K562 (cell line): Measurements from ENCODE around the gene NUP205. TPM values are rescaled to one million over a fixed set of nuclear protein-coding genes. Genes with fewer than 3 reads are reported as not detected.

Experiments used
- ATAC-seq: fragments of 200-7000 bp; cut with Tn5 transposase; 3 replicates; pipeline ENCODE4 v1.9.1; 2020; ENCODE audit warnings: moderate library complexity
- BruUV-seq: library from RNA; stranded (reverse); fragments of 400-500 nt; replicated peaks from 2 replicates; lab custom pipeline; 2021; lab: Mats Ljungman, UMichigan
- CTCF ChIA-PET: fragments of 300-600 bp; formaldehyde crosslinking; extraction: SDS; loops from one replicate; lab custom pipeline; 2021; ENCODE audit warnings: low intra/inter-chr PET ratio; lab: Yijun Ruan, JAX
- POLR2A ChIA-PET: fragments of 300-600, 350-650 bp; sonication (Branson Sonifier 250); formaldehyde crosslinking; extraction: SDS; loops from one replicate; lab custom pipeline; 2021; ENCODE audit warnings: antibody characterized with exemption, inconsistent platforms; lab: Yijun Ruan, JAX
- DNase-seq, 4 experiments: peaks; one replicate each; pipeline versions ENCODE4 v3.0.0 to v3.0.0-alpha.2; 2011 to 2018; ENCODE audit warnings: low spot score in 3 of 4, mixed read lengths in 3 of 4; ENCODE audit errors: extremely low read depth in 1 of 4
- FAIRE-seq: peaks from 2 replicates; lab custom pipeline; 2011; peaks lifted over from hg19 to GRCh38; lab: Jason Lieb, UNC
- H2AFZ ChIP-seq: 2 replicates; pipeline ENCODE4 v1.6.0; 2011; ENCODE audit warnings: low read depth, low read length, control low read depth, inconsistent platforms
- H3K27ac ChIP-seq: fragments of 200-600 bp; 3 replicates; pipeline ENCODE4 v1.8.0; 2011; ENCODE audit warnings: low read depth, mild to moderate bottlenecking, control low read depth, inconsistent platforms, low read length, moderate library complexity, mixed read lengths; ENCODE audit errors: extremely low read depth
- H3K27me3 ChIP-seq, 2 experiments: fragments of 300-600 bp in 1 of 2; 2 replicates in 1 of 2; 3 replicates in 1 of 2; pipeline versions ENCODE4 v1.6.0 to v1.8.0; 2011; ENCODE audit warnings: inconsistent platforms in 2 of 2, low read length in 2 of 2, mild to moderate bottlenecking in 1 of 2, mixed read lengths in 1 of 2, moderate library complexity in 1 of 2; ENCODE audit not compliant: control insufficient read depth in 2 of 2, insufficient read depth in 2 of 2
- H3K36me3 ChIP-seq: fragments of 300-600 bp; 3 replicates; pipeline ENCODE4 v1.8.0; 2011; ENCODE audit warnings: mild to moderate bottlenecking, low read length, inconsistent platforms; ENCODE audit not compliant: control insufficient read depth, insufficient read depth
- H3K4me1 ChIP-seq, 2 experiments: fragments of 200-600 bp in 1 of 2; replicated peaks in 1 of 2; 2 replicates in 1 of 2; 3 replicates in 1 of 2; pipeline versions ENCODE4 v1.5.1 to v1.8.0; 2011; ENCODE audit warnings: inconsistent platforms in 2 of 2, low read length in 2 of 2, mild to moderate bottlenecking in 1 of 2, mixed read lengths in 1 of 2, moderate library complexity in 1 of 2; ENCODE audit not compliant: control insufficient read depth in 2 of 2, insufficient read depth in 2 of 2
- H3K4me2 ChIP-seq: 2 replicates; pipeline ENCODE4 v1.6.1; 2011; ENCODE audit warnings: low read length, control low read depth, inconsistent platforms, mixed read lengths; ENCODE audit not compliant: insufficient read depth
- H3K4me3 ChIP-seq: fragments of 200-600 bp; sonication (generic), shearing (Covaris generic); 2 replicates; pipeline ENCODE4 v1.5.1; 2016; ENCODE audit warnings: control low read depth, inconsistent platforms
- H3K79me2 ChIP-seq: fragments of 200-600 bp; 3 replicates; pipeline ENCODE4 v1.8.0; 2011; ENCODE audit warnings: low read length, inconsistent platforms; ENCODE audit not compliant: control insufficient read depth, insufficient read depth
- H3K9ac ChIP-seq, 2 experiments: 2 replicates each; pipeline versions ENCODE4 v1.6.0 to v1.6.1; 2011; ENCODE audit warnings: low read depth in 2 of 2, low read length in 2 of 2, control low read depth in 1 of 2, inconsistent platforms in 1 of 2, mild to moderate bottlenecking in 1 of 2, mixed read lengths in 1 of 2; ENCODE audit not compliant: insufficient read depth in 1 of 2
- H3K9me1 ChIP-seq: one replicate; pipeline ENCODE4 v1.6.0; 2011; ENCODE audit warnings: inconsistent platforms, mild to moderate bottlenecking, low read length, moderate library complexity; ENCODE audit not compliant: control insufficient read depth, insufficient read depth
- H3K9me3 ChIP-seq: replicated peaks from 2 replicates; pipeline ENCODE4 v1.5.1; 2011; ENCODE audit warnings: low read depth, low read length, inconsistent platforms; ENCODE audit not compliant: control insufficient read depth, insufficient read depth
- H4K20me1 ChIP-seq: replicated peaks from 2 replicates; pipeline ENCODE4 v1.6.1; 2011; ENCODE audit warnings: low read length, inconsistent platforms, mixed read lengths; ENCODE audit not compliant: control insufficient read depth, insufficient read depth
- CC2D1A ChIP-seq: fragments of 450-650 bp; IDR thresholded peaks from 2 replicates; pipeline ENCODE4 v1.6.1; 2017; ENCODE audit warnings: mild to moderate bottlenecking
- FOXK1 ChIP-seq: sonication (generic); formaldehyde crosslinking; IDR thresholded peaks from 2 replicates; pipeline ENCODE4 v1.8.0; 2022; ENCODE audit warnings: missing genetic modification reagents, mild to moderate bottlenecking, borderline replicate concordance
- KLF6 ChIP-seq: fragments of 250-450 bp; sonication (Bioruptor Pico); IDR thresholded peaks from 2 replicates; pipeline ENCODE4 v1.4.0; 2020; ENCODE audit warnings: mild to moderate bottlenecking, moderate library complexity, borderline replicate concordance
- NRF1 ChIP-seq, 2 experiments: fragments of 450-650 bp; IDR thresholded peaks in 1 of 2; conservative IDR thresholded peaks in 1 of 2; 2 replicates each; pipeline ENCODE4 v1.6.1; 2014; ENCODE audit warnings: mild to moderate bottlenecking in 2 of 2
- SMARCE1 ChIP-seq: fragments of 450-650 bp; IDR thresholded peaks from 2 replicates; pipeline ENCODE4 v1.7.1; 2016; ENCODE audit warnings: mild to moderate bottlenecking
- ZKSCAN1 ChIP-seq: fragments of 150-350 bp; IDR thresholded peaks from 2 replicates; pipeline ENCODE4 v1.6.1; 2016; ENCODE audit warnings: low read depth, low read length
- ZNF76 ChIP-seq: fragments of 250-450 bp; sonication (Bioruptor Pico); IDR thresholded peaks from 2 replicates; pipeline ENCODE4 v1.4.0; 2020; ENCODE audit warnings: mild to moderate bottlenecking, moderate library complexity, borderline replicate concordance
- WGBS: fragments of 100-300 bp; shearing (Covaris generic); methylation state at CpG from one replicate; pipeline ENCODE4 v1.1.6; 2016; ENCODE audit warnings: low coverage, mixed read lengths; ENCODE audit not compliant: insufficient coverage; ENCODE audit errors: missing lambda C conversion rate; 5-methylcytosine and 5-hydroxymethylcytosine counted together
- in situ Hi-C: fragments of 300-500 bp; cut with MboI; formaldehyde crosslinking; loops from 4 replicates; pipeline ENCODE4 v1.15.0; 2018; ENCODE audit warnings: inconsistent platforms, mixed read lengths
- intact Hi-C: fragments of 100-400 bp; cut with micrococcal nuclease; formaldehyde crosslinking; loops from 2 replicates; pipeline ENCODE4 v1.14.2; 2022
- polyA plus RNA-seq, 8 experiments: library from polyadenylated mRNA; depleted of rRNA in 4 of 8; stranded (reverse) in 5 of 8; unstranded in 3 of 8; fragments of >200 nt; fragmentation: Nextera tagmentation in 2 of 8; fragmentation: Illumina TruSeq in 1 of 8; extraction: Ambion mirVana in 2 of 8; extraction: Trizol in 1 of 8; gene quantifications; 2 replicates each; pipeline versions ENCODE4 v1.2.1 to v1.2.3, GENCODE V29; 2011 to 2014; ENCODE audit warnings: inconsistent platforms in 1 of 8, missing spikeins in 1 of 8
- total RNA-seq, 7 experiments: library from RNA; depleted of rRNA in 6 of 7; stranded (reverse); fragments of >200 nt in 6 of 7; fragmentation: Illumina TruSeq in 2 of 7; extraction: Trizol in 2 of 7; gene quantifications; 2 replicates each; pipeline versions ENCODE4 v1.2.1 to v1.2.3, GENCODE V29; 2011 to 2021; ENCODE audit warnings: low replicate concordance in 1 of 7

The NUP205 gene
- total and polyA plus RNA-seq, 9 of the 15 experiments (the other 6 are each of a cell fraction or from before 2014, with no cell fraction given) = 101 to 282 (median 193) TPM

DNA sequence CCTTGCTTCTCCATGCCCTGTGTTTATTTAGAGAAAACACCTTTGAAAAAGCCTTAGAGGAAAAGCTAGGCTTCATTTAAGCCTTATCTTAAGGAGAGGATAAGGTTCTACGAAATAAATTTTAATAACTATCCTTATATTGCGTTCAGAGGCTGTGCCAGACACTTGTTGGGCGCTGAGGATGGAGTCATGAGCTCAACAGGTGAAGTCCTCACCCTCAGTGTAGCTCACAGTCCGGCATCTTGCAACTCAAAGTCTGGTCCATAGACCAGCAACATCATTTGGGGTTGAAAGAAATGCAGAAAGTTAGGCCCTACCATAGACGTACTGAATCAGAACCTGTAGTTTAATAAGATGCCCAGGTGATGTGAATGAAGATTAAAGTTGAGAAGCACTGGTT, 100.8 kb downstream of the NUP205 start:
- H3K4me2 ChIP-seq = no peak overlapping the region
- DNase-seq = no peak
- intact Hi-C loops (no loop called here), in situ Hi-C loops (no loop called here)
- H3K79me2 ChIP-seq = peaks cover 13% of the 10 kb centered on the region
- peaks cover 5% of the 10 kb centered on the region for H3K9me1 ChIP-seq
- H3K27me3 ChIP-seq = no peaks in the 10 kb centered on the region
- peak overlapping the region; percentile 88 for H2AFZ ChIP-seq
- H3K27ac ChIP-seq = no peak overlapping the region
- no peak for ATAC-seq
- H3K36me3 ChIP-seq = no peaks in the 10 kb centered on the region
- BruUV-seq = no TSS peak
- no peak overlapping the region for H3K4me3 ChIP-seq
- POLR2A ChIA-PET = interaction anchor here (0.6 to 0.9 kb wide), 4 partner anchors 15 to 98 kb away, joined by 3 to 4 read pairs (median 3); no protein-coding TSS in a partner anchor
- H3K9me3 ChIP-seq = no peaks in the 10 kb centered on the region
- FAIRE-seq = no peak
- H3K9ac ChIP-seq = no peak overlapping the region
- WGBS = 67% methylated on average over 5 of the region's 5 CpGs
- CTCF ChIA-PET = no interaction called here
- no peaks in the 10 kb centered on the region for H4K20me1 ChIP-seq
- peaks cover 20 to 25% of the 10 kb centered on the region in 2 experiments for H3K4me1 ChIP-seq
- TF ChIP-seq ZKSCAN1 (no peak), ZNF76 (0 out of 2 replicates have a peak, but pooled peaks have one; percentile 37)
- TF ChIP-seq, all 486 proteins: peak for 1

- CTCF ChIA-PET = no interaction called here
- no peaks in the 10 kb centered on the region for H3K9me3 ChIP-seq
- intact Hi-C loops = no loop called here
- peaks cover 20% of the 10 kb centered on the region for H3K79me2 ChIP-seq
- FAIRE-seq = no peak
- no peaks in the 10 kb centered on the region for H3K27me3 ChIP-seq
- POLR2A ChIA-PET = interaction anchor here (0.6 kb wide), 1 partner anchor 15 kb away, joined by 4 read pairs; no protein-coding TSS in a partner anchor
- peak overlapping the region; percentile 88 for H2AFZ ChIP-seq
- peak overlapping the region in 1 of 2 experiments; percentile 3; a peak in 1 of 4 replicates for H3K9ac ChIP-seq
- no peaks in the 10 kb centered on the region for H4K20me1 ChIP-seq
- ATAC-seq = no peak
- BruUV-seq = no TSS peak
- peaks cover 22 to 25% of the 10 kb centered on the region in 2 experiments for H3K4me1 ChIP-seq
- in situ Hi-C loops = no loop called here
- 35% methylated on average over 9 of the region's 9 CpGs for WGBS
- H3K27ac ChIP-seq = peak overlapping the region; percentile 4; the same call in 1 of the 3 replicates
- no peaks in the 10 kb centered on the region for H3K36me3 ChIP-seq
- H3K4me2 ChIP-seq = peak overlapping the region; percentile 40; the same call in 1 of the 2 replicates
- H3K9me1 ChIP-seq = peaks cover 5% of the 10 kb centered on the region
- peak in 1 of 4 experiments; percentile 63 for DNase-seq
- no peak overlapping the region for H3K4me3 ChIP-seq
- TF ChIP-seq SMARCE1 (peak; percentile 32; the same call in 1 of the 2 replicates), NRF1 (conservative IDR thresholded peaks at IDR 0.05 in 1 of 2, IDR thresholded peaks at IDR 0.05 in 1 of 2) (no peak), FOXK1 (CRISPR knock-in tag) (no peak), CC2D1A (0 out of 2 replicates have a peak, but pooled peaks have one; percentile 46), KLF6 (CRISPR knock-in tag) (no peak)
Measured at GRCh38 chr7:135659159-135659846, 101.6 kb downstream of the NUP205 start.
